HepG2 (cell line): ENCODE measurements around the gene OCSTAMP.

Source experiments
- EP300 ChIP-seq, 3 experiments: sonication (generic) in 1 of 3; formaldehyde crosslinking in 1 of 3; IDR thresholded peaks; 2 replicates each; pipeline versions ENCODE4 v1.5.1 to v1.6.1; 2011 to 2020; ENCODE audit warnings: low read depth in 2 of 3, low read length in 2 of 3, borderline replicate concordance in 1 of 3, improper control_type of control experiment in 1 of 3, mild to moderate bottlenecking in 1 of 3, missing genetic modification reagents in 1 of 3, moderate library complexity in 1 of 3
- FOSL1 ChIP-seq: sonication (generic); formaldehyde crosslinking; IDR thresholded peaks from 2 replicates; pipeline ENCODE4 v1.9.0; 2021; ENCODE audit warnings: missing genetic modification reagents, borderline replicate concordance
- HNRNPK ChIP-seq: fragments of 200-400 bp; formaldehyde crosslinking; IDR thresholded peaks from 2 replicates; pipeline ENCODE4 v1.6.1; 2018; ENCODE audit warnings: low read length, low read depth, moderate library complexity, mild to moderate bottlenecking; ENCODE audit not compliant: poor library complexity, severe bottlenecking
- SMAD3 ChIP-seq: sonication (generic); formaldehyde crosslinking; IDR thresholded peaks from 2 replicates; pipeline ENCODE4 v1.4.0; 2020; ENCODE audit warnings: missing genetic modification reagents
- TRIM24 ChIP-seq: sonication (generic); formaldehyde crosslinking; IDR thresholded peaks from 2 replicates; pipeline ENCODE4 v1.8.0; 2022; ENCODE audit warnings: mild to moderate bottlenecking, missing genetic modification reagents
- ZNF768 ChIP-seq: sonication (generic); formaldehyde crosslinking; IDR thresholded peaks from 2 replicates; pipeline ENCODE4 v1.4.0; 2020; ENCODE audit warnings: missing genetic modification reagents
- TF ChIP-seq, protein P1 (sequence below): sonication (generic); formaldehyde crosslinking; IDR thresholded peaks from 2 replicates; pipeline ENCODE4 v1.5.0; 2020; ENCODE audit warnings: mild to moderate bottlenecking, missing genetic modification reagents, moderate library complexity
- TF ChIP-seq, protein P2 (sequence below): sonication (generic); formaldehyde crosslinking; IDR thresholded peaks from 2 replicates; pipeline ENCODE4 v1.8.0; 2022; ENCODE audit warnings: mild to moderate bottlenecking, missing genetic modification reagents, borderline replicate concordance

DNA sequence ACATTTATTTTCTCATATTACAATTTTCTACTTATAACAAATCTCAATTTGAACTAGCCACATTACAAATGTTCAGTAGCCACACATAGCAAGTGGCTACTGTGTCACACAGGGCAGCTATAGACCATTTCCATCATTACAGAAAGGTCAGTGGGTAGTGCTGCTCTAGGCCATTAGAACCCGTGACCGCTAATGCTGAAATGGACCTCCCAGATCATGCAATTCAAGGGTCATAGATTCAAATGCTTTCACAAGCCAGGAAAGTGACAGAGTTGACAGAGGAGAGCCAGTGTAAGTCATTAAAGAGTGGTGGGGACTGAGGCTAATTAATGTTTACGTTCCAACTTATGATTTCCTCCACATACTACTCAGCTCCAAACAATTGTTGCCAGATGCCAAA lies 3.5 kb upstream of the OCSTAMP start:
- TF ChIP-seq SMAD3 (no peak), HNRNPK (no peak), TRIM24 (CRISPR knock-in tag) (no peak), ZNF768 (CRISPR knock-in tag) (no peak), FOSL1 (CRISPR knock-in tag) (no peak), EP300 (IDR thresholded peaks at IDR 0.05; ENCODE audit: low read depth in 2 of 2, low read length in 2 of 2) (no peak), EP300 (CRISPR knock-in tag; IDR thresholded peaks at IDR 0.05; ENCODE audit: borderline replicate concordance) (no peak)
- TF ChIP-seq, protein P1, sequence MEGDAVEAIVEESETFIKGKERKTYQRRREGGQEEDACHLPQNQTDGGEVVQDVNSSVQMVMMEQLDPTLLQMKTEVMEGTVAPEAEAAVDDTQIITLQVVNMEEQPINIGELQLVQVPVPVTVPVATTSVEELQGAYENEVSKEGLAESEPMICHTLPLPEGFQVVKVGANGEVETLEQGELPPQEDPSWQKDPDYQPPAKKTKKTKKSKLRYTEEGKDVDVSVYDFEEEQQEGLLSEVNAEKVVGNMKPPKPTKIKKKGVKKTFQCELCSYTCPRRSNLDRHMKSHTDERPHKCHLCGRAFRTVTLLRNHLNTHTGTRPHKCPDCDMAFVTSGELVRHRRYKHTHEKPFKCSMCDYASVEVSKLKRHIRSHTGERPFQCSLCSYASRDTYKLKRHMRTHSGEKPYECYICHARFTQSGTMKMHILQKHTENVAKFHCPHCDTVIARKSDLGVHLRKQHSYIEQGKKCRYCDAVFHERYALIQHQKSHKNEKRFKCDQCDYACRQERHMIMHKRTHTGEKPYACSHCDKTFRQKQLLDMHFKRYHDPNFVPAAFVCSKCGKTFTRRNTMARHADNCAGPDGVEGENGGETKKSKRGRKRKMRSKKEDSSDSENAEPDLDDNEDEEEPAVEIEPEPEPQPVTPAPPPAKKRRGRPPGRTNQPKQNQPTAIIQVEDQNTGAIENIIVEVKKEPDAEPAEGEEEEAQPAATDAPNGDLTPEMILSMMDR (CRISPR knock-in tag) = no peak
- TF ChIP-seq, protein P2, sequence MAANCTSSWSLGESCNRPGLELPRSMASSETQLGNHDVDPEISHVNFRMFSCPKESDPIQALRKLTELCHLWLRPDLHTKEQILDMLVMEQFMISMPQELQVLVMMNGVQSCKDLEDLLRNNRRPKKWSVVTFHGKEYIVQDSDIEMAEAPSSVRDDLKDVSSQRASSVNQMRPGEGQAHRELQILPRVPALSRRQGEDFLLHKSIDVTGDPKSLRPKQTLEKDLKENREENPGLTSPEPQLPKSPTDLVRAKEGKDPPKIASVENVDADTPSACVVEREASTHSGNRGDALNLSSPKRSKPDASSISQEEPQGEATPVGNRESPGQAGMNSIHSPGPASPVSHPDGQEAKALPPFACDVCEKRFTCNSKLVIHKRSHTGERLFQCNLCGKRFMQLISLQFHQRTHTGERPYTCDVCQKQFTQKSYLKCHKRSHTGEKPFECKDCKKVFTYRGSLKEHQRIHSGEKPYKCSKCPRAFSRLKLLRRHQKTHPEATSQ = no peak
